Ovary (tissue), 9 donors: Measurements from ENCODE around the gene MNT. TPM values are rescaled to one million over a fixed set of nuclear protein-coding genes. Genes with fewer than 3 reads are reported as not detected.

Experiments
- DNase-seq, 5 donors: peaks; one replicate each; pipeline ENCODE4 v3.0.0-alpha.2; 2019 to 2020
- H3K27ac ChIP-seq, 2 donors: fragments of 200-600 bp; one replicate each; pipeline versions ENCODE4 v1.5.1 to v1.8.0; 2019 to 2022
- H3K27me3 ChIP-seq: fragments of 200-600 bp; one replicate; pipeline ENCODE4 v1.8.0; 2022
- H3K36me3 ChIP-seq: fragments of 200-600 bp; sonication (generic); one replicate; pipeline ENCODE4 v1.5.1; 2019
- H3K4me1 ChIP-seq: one replicate; pipeline ENCODE4 v1.8.1; 2013; ENCODE audit warnings: mild to moderate bottlenecking, moderate library complexity; ENCODE audit not compliant: insufficient read depth
- H3K4me3 ChIP-seq: fragments of 200-600 bp; sonication (generic); one replicate; pipeline ENCODE4 v1.5.1; 2017
- H3K9me3 ChIP-seq, 2 donors: fragments of 200-600 bp in 1 of 2; sonication (generic) in 1 of 2; one replicate each; pipeline versions ENCODE4 v1.5.1 to v1.8.1; 2013 to 2019; ENCODE audit warnings: mild to moderate bottlenecking in 1 of 2, moderate library complexity in 1 of 2
- EP300 ChIP-seq: sonication (generic); formaldehyde crosslinking; IDR thresholded peaks from one replicate; pipeline ENCODE4 v1.6.1; 2017; ENCODE audit warnings: antibody characterized with exemption
- POLR2A ChIP-seq: fragments of 450-650 bp; IDR thresholded peaks from one replicate; pipeline ENCODE4 v1.6.1; 2017; ENCODE audit warnings: antibody characterized with exemption, mild to moderate bottlenecking, moderate library complexity
- WGBS, 3 donors: extraction: QIAGEN DNeasy Blood & Tissue Kit in 1 of 3; methylation state at CpG; one replicate each; pipeline versions ENCODE4 v1.1.5 to v1.1.7; 2013 to 2017; 5-methylcytosine and 5-hydroxymethylcytosine counted together
- intact Hi-C, 4 donors: fragments of 100-400 bp; cut with DNase I; formaldehyde crosslinking; loops; one replicate each; pipeline versions ENCODE4 v1.11.0 to v1.15.1; 2022 to 2023
- polyA plus RNA-seq, 2 donors: library from polyadenylated mRNA; stranded (reverse); fragments of 200-250 nt in 1 of 2; fragments of 350-450 nt in 1 of 2; fragmentation: Illumina TruSeq in 1 of 2; extraction: RNeasy Lipid Tissue Mini Kit (QIAGEN cat#74804) in 1 of 2; gene quantifications; one replicate each; pipeline ENCODE4 v1.2.3, GENCODE V29; 2013 to 2014
- total RNA-seq, 7 donors: library from RNA; depleted of rRNA in 2 of 7; stranded (reverse); fragments of >200 nt in 2 of 7; fragmentation: NEBNext Ultra II Directional in 3 of 7; extraction: Animal tissue kit (Norgen Biotek cat#: 25700) in 3 of 7; gene quantifications; one replicate each; pipeline versions ENCODE4 v1.1.0 to v1.2.4, GENCODE V29; 2016 to 2023
- TF ChIP-seq, protein P1 (sequence below), 3 donors: fragments of 450-650 bp in 2 of 3; fragments of 200-600 bp in 1 of 3; IDR thresholded peaks; one replicate each; pipeline versions ENCODE4 v1.5.1 to v1.8.0; 2016 to 2022; ENCODE audit warnings: antibody characterized with exemption in 3 of 3, mild to moderate bottlenecking in 1 of 3
- donor health status: DM: no; HTN: no; CAD: no; lungs with moderate emphysema.
- donor health status: DM: no; HTN: no; CAD: no.
- donor health status: Bipolar disorder and iron deficiency.
- donor health status: DM: yes; HTN: yes; CAD: no.
- donor health status: DM: no; HTN: no; CAD: no.
- donor health status: DM: yes; HTN: yes; CAD: no.

MNT gene
- total and polyA plus RNA-seq, 9 donors, result 5.0 to 37.0 (median 24.2) TPM

DNA sequence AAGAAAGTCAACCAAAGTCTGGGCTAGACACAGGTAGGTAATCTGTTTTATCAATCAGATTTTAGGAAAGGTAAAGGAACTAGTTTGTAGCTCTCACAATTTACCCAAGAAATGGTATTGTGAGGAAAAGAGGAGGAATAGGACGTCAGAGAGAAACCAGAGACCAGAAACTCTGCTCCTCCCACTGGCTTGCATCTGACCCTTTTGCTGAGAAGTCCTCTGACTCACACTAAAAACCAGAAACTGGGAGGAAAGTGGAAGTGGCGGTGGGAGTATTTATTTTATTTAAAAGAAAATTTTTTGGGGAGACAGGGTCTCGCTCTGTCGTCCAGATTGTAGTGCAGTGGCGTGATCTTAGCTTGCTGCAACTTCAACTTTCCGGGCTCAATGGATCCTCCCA is 38.0 kb upstream of the MNT start:
- intact Hi-C loops, result no loop called here
- H3K4me1 ChIP-seq, result no peaks in the 10 kb centered on the region
- TF ChIP-seq, protein P1, sequence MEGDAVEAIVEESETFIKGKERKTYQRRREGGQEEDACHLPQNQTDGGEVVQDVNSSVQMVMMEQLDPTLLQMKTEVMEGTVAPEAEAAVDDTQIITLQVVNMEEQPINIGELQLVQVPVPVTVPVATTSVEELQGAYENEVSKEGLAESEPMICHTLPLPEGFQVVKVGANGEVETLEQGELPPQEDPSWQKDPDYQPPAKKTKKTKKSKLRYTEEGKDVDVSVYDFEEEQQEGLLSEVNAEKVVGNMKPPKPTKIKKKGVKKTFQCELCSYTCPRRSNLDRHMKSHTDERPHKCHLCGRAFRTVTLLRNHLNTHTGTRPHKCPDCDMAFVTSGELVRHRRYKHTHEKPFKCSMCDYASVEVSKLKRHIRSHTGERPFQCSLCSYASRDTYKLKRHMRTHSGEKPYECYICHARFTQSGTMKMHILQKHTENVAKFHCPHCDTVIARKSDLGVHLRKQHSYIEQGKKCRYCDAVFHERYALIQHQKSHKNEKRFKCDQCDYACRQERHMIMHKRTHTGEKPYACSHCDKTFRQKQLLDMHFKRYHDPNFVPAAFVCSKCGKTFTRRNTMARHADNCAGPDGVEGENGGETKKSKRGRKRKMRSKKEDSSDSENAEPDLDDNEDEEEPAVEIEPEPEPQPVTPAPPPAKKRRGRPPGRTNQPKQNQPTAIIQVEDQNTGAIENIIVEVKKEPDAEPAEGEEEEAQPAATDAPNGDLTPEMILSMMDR (IDR thresholded peaks at IDR 0.05), result no peak
- TF ChIP-seq EP300 (no peak), POLR2A (no peak)
- no peaks in the 10 kb centered on the region for H3K36me3 ChIP-seq
- no peaks in the 10 kb centered on the region for H3K9me3 ChIP-seq
- H3K4me3 ChIP-seq, result no peak overlapping the region
- WGBS, 3 donors, result 64 to 87% (median 85%) methylated on average over 6 of the region's 6 CpGs
- no peak overlapping the region for H3K27ac ChIP-seq
- no peaks in the 10 kb centered on the region for H3K27me3 ChIP-seq
- no peak for DNase-seq

- no peak for DNase-seq
- H3K27ac ChIP-seq, result no peak overlapping the region
- no peaks in the 10 kb centered on the region for H3K9me3 ChIP-seq
- 83 to 88% (median 86%) methylated on average over 5 of the region's 5 CpGs for WGBS, 3 donors
- peaks cover 2% of the 10 kb centered on the region for H3K4me1 ChIP-seq
- TF ChIP-seq POLR2A, result no peak
- H3K36me3 ChIP-seq, result no peaks in the 10 kb centered on the region
- no peak overlapping the region for H3K4me3 ChIP-seq
- H3K27me3 ChIP-seq, result no peaks in the 10 kb centered on the region
- intact Hi-C loops, result no loop called here
Observed at GRCh38 chr17:2436316-2436905, 35.6 kb upstream of the MNT start.

- TF ChIP-seq, protein P1 (IDR thresholded peaks at IDR 0.05), result no peak
- TF ChIP-seq EP300, result no peak
- no peak for TF ChIP-seq POLR2A
- no peak overlapping the region for H3K27ac ChIP-seq
- WGBS, 3 donors, result 48 to 65% (median 55%) methylated on average over 9 of the region's 9 CpGs
- peaks cover 2% of the 10 kb centered on the region for H3K4me1 ChIP-seq
- no peaks in the 10 kb centered on the region for H3K36me3 ChIP-seq
- intact Hi-C loops, result no loop called here
- H3K9me3 ChIP-seq, result no peaks in the 10 kb centered on the region
- DNase-seq, result no peak
- no peaks in the 10 kb centered on the region for H3K27me3 ChIP-seq
- H3K4me3 ChIP-seq, result no peak overlapping the region
Observed at GRCh38 chr17:2435862-2436261, 35.0 kb upstream of the MNT start.

GRCh38 chr17:2435181-2435741 is 34.4 kb upstream of the MNT start:
- no peak for TF ChIP-seq EP300
- no peak for TF ChIP-seq POLR2A
- TF ChIP-seq, protein P1 (IDR thresholded peaks at IDR 0.05), result no peak
- peaks cover 2% of the 10 kb centered on the region for H3K4me1 ChIP-seq
- no peaks in the 10 kb centered on the region for H3K36me3 ChIP-seq
- H3K9me3 ChIP-seq, result no peaks in the 10 kb centered on the region
- no peak overlapping the region for H3K27ac ChIP-seq
- no peak for DNase-seq
- intact Hi-C loops, result no loop called here
- WGBS, 3 donors, result 26 to 41% (median 32%) methylated on average over 9 of the region's 9 CpGs
- H3K27me3 ChIP-seq, result no peaks in the 10 kb centered on the region
- H3K4me3 ChIP-seq, result no peak overlapping the region

GRCh38 chr17:2433696-2434095 is 32.8 kb upstream of the MNT start:
- intact Hi-C loops, result no loop called here
- Histone ChIP-seq H3K27me3 (no peaks in the 10 kb centered on the region), H3K9me3 (no peaks in the 10 kb centered on the region), H3K4me1 (peaks cover 2% of the 10 kb centered on the region), H3K27ac (no peak overlapping the region), H3K4me3 (no peak overlapping the region), H3K36me3 (no peaks in the 10 kb centered on the region)
- WGBS, 3 donors, result 76 to 89% (median 83%) methylated on average over 11 of the region's 11 CpGs
- TF ChIP-seq EP300 (no peak), POLR2A (no peak)
- TF ChIP-seq, protein P1 (IDR thresholded peaks at IDR 0.05), result no peak
- no peak for DNase-seq
